CD14-positive monocyte (primary cell): ENCODE measurements around the gene ZBTB37. TPM values are rescaled to one million over a fixed set of nuclear protein-coding genes. Genes with fewer than 3 reads are reported as not detected.
A peak's percentile ranks its signal among the peaks of the same experiment; 100 is the strongest.

Experiments used
- DNase-seq, 3 donors: peaks; one replicate each; pipeline ENCODE4 v3.0.0-alpha.2; 2011 to 2022
- H2AFZ ChIP-seq: 2 replicates; pipeline ENCODE4 v1.6.0; 2012; ENCODE audit warnings: mild to moderate bottlenecking, low read depth, low read length, inconsistent platforms; ENCODE audit not compliant: insufficient read depth, poor library complexity, severe bottlenecking
- H3K27ac ChIP-seq, 2 donors: 1 replicate in 1 of 2; 2 replicates in 1 of 2; pipeline ENCODE4 v1.5.1; 2012 to 2013; ENCODE audit warnings: low read length in 2 of 2, control low read depth in 1 of 2, inconsistent platforms in 1 of 2, low read depth in 1 of 2, mild to moderate bottlenecking in 1 of 2
- H3K27me3 ChIP-seq, 2 donors: one replicate each; pipeline versions ENCODE4 v1.6.0 to v1.6.1; 2011 to 2013; ENCODE audit warnings: low read length in 2 of 2; ENCODE audit not compliant: control insufficient read depth in 2 of 2, insufficient read depth in 2 of 2
- H3K36me3 ChIP-seq, 2 donors: replicated peaks in 1 of 2; 1 replicate in 1 of 2; 2 replicates in 1 of 2; pipeline versions ENCODE4 v1.5.1 to v1.6.1; 2012 to 2013; ENCODE audit warnings: low read length in 2 of 2, control low read depth in 1 of 2, inconsistent platforms in 1 of 2, mild to moderate bottlenecking in 1 of 2; ENCODE audit not compliant: insufficient read depth in 2 of 2, control insufficient read depth in 1 of 2
- H3K4me1 ChIP-seq, 2 donors: 1 replicate in 1 of 2; 2 replicates in 1 of 2; pipeline versions ENCODE4 v1.5.1 to v1.6.1; 2012 to 2013; ENCODE audit warnings: low read length in 2 of 2, control low read depth in 1 of 2, inconsistent platforms in 1 of 2, mild to moderate bottlenecking in 1 of 2, moderate library complexity in 1 of 2; ENCODE audit not compliant: insufficient read depth in 2 of 2, control insufficient read depth in 1 of 2
- H3K4me2 ChIP-seq: replicated peaks from 2 replicates; pipeline ENCODE3; 2012; ENCODE audit warnings: low read length, moderate library complexity, mild to moderate bottlenecking; ENCODE audit not compliant: poor library complexity, severe bottlenecking; ENCODE audit errors: extremely low read depth
- H3K4me3 ChIP-seq, 3 experiments: fragments of 200-600 bp in 1 of 3; sonication (generic) in 1 of 3; replicated peaks in 1 of 3; 1 replicate in 2 of 3; 2 replicates in 1 of 3; pipeline ENCODE4 v1.5.1; 2011 to 2013; ENCODE audit warnings: low read length in 3 of 3, mild to moderate bottlenecking in 3 of 3, control low read depth in 2 of 3, low read depth in 2 of 3, inconsistent platforms in 1 of 3, moderate library complexity in 1 of 3
- H3K79me2 ChIP-seq: 2 replicates; pipeline ENCODE4 v1.6.0; 2012; ENCODE audit warnings: mild to moderate bottlenecking, control low read depth, inconsistent platforms, low read length, moderate library complexity; ENCODE audit not compliant: insufficient read depth
- H3K9ac ChIP-seq: 2 replicates; pipeline ENCODE4 v1.6.0; 2017; ENCODE audit warnings: low read length, mild to moderate bottlenecking; ENCODE audit not compliant: insufficient read depth, poor library complexity, severe bottlenecking
- H3K9me3 ChIP-seq, 2 donors: replicated peaks in 1 of 2; 1 replicate in 1 of 2; 2 replicates in 1 of 2; pipeline versions ENCODE4 v1.5.1 to v1.6.1; 2012 to 2013; ENCODE audit warnings: low read length in 2 of 2, control low read depth in 1 of 2; ENCODE audit not compliant: control insufficient read depth in 1 of 2, insufficient read depth in 1 of 2
- H4K20me1 ChIP-seq: 2 replicates; pipeline ENCODE4 v1.6.0; 2012; ENCODE audit warnings: mild to moderate bottlenecking, low read length, control low read depth, moderate library complexity; ENCODE audit not compliant: insufficient read depth
- H3K27ac Mint-ChIP-seq, 7 donors: one replicate each; pipeline ENCODE4 v1.8.0; 2020; ENCODE audit warnings: mild to moderate bottlenecking in 7 of 7, mixed read lengths in 7 of 7, moderate library complexity in 6 of 7, inconsistent platforms in 2 of 7
- H3K27me3 Mint-ChIP-seq, 3 donors: one replicate each; pipeline ENCODE4 v1.8.0; 2021 to 2022; ENCODE audit warnings: low read depth in 3 of 3, mild to moderate bottlenecking in 3 of 3, mixed read lengths in 3 of 3, moderate library complexity in 3 of 3, inconsistent platforms in 1 of 3
- H3K36me3 Mint-ChIP-seq, 2 donors: one replicate each; pipeline ENCODE4 v1.8.0; 2020; ENCODE audit warnings: mixed read lengths in 2 of 2, inconsistent platforms in 1 of 2, mild to moderate bottlenecking in 1 of 2
- H3K4me1 Mint-ChIP-seq: one replicate; pipeline ENCODE4 v1.8.0; 2020; ENCODE audit warnings: mild to moderate bottlenecking, mixed read lengths
- H3K4me3 Mint-ChIP-seq, 2 donors: one replicate each; pipeline ENCODE4 v1.8.0; 2020; ENCODE audit warnings: mild to moderate bottlenecking in 2 of 2, mixed read lengths in 2 of 2, moderate library complexity in 1 of 2
- H3K9me3 Mint-ChIP-seq, 7 donors: one replicate each; pipeline ENCODE4 v1.8.0; 2020 to 2022; ENCODE audit warnings: mixed read lengths in 7 of 7, mild to moderate bottlenecking in 6 of 7, moderate library complexity in 6 of 7, inconsistent platforms in 2 of 7
- WGBS: methylation state at CpG from one replicate; pipeline ENCODE4 v1.1.5; 2013; ENCODE audit warnings: missing lambda C conversion rate; ENCODE audit not compliant: insufficient coverage; 5-methylcytosine and 5-hydroxymethylcytosine counted together
- intact Hi-C, 2 donors: fragments of 100-400 bp; cut with micrococcal nuclease; formaldehyde crosslinking; loops; one replicate each; pipeline versions ENCODE4 v1.15.0 to v1.15.1; 2023
- polyA plus RNA-seq, 3 donors: library from polyadenylated mRNA; depleted of rRNA in 1 of 3; unstranded in 2 of 3; stranded (reverse) in 1 of 3; fragments of 300-500 nt in 2 of 3; fragments of >200 nt in 1 of 3; fragmentation: Illumina TruSeq in 2 of 3; gene quantifications; 1 replicate in 2 of 3; 2 replicates in 1 of 3; pipeline ENCODE4 v1.2.3, GENCODE V29; 2012 to 2021
- TF ChIP-seq, protein P1 (sequence below): fragments of 200-600 bp; IDR thresholded peaks from one replicate; pipeline ENCODE4 v1.8.0; 2022; ENCODE audit warnings: antibody characterized with exemption, mild to moderate bottlenecking

ZBTB37 gene
- polyA plus RNA-seq, 3 donors = 0.87 to 4.1 (median 0.91) TPM

DNA sequence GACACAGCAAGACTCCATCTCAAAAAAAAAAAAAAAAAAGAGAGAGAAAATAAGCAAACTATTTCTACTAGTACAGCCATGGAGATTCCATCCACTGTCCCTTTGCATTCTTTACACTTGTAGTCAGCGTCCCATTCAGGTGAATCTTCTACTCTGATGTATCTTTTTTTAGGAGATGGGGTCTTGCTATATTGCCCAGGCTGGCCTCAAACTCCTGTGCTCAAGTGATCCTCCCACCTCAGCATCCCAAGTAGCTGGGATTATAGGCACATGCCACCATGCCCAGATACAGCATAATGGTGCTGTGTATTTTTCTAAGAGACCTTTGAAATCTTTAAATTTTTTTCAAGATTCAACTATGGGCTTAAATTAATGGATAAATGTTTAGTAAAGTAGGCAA lies 35.4 kb upstream of the ZBTB37 start:
- WGBS = no CpG with 5 or more reads among the region's 1 CpG
- no peaks in the 10 kb centered on the region for H3K9me3 ChIP-seq
- peaks cover 45 to 77% of the 10 kb centered on the region in 2 donors for H3K36me3 Mint-ChIP-seq
- H3K36me3 ChIP-seq = peaks cover 59 to 78% of the 10 kb centered on the region in 2 donors
- TF ChIP-seq, protein P1, sequence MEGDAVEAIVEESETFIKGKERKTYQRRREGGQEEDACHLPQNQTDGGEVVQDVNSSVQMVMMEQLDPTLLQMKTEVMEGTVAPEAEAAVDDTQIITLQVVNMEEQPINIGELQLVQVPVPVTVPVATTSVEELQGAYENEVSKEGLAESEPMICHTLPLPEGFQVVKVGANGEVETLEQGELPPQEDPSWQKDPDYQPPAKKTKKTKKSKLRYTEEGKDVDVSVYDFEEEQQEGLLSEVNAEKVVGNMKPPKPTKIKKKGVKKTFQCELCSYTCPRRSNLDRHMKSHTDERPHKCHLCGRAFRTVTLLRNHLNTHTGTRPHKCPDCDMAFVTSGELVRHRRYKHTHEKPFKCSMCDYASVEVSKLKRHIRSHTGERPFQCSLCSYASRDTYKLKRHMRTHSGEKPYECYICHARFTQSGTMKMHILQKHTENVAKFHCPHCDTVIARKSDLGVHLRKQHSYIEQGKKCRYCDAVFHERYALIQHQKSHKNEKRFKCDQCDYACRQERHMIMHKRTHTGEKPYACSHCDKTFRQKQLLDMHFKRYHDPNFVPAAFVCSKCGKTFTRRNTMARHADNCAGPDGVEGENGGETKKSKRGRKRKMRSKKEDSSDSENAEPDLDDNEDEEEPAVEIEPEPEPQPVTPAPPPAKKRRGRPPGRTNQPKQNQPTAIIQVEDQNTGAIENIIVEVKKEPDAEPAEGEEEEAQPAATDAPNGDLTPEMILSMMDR = no peak
- H3K9me3 Mint-ChIP-seq = no peaks in the 10 kb centered on the region
- no peak for DNase-seq
- no peaks in the 10 kb centered on the region for H3K4me1 ChIP-seq
- H3K4me1 Mint-ChIP-seq = no peaks in the 10 kb centered on the region
- no peaks in the 10 kb centered on the region for H3K27me3 ChIP-seq
- H3K27ac ChIP-seq = no peak overlapping the region
- intact Hi-C loops = no loop called here
- H3K4me3 ChIP-seq = no peak overlapping the region
- H3K79me2 ChIP-seq = no peaks in the 10 kb centered on the region
- H3K27ac Mint-ChIP-seq = peak overlapping the region in 1 of 7 donors; percentile 54
- H2AFZ ChIP-seq = no peak overlapping the region
- no peaks in the 10 kb centered on the region for H3K27me3 Mint-ChIP-seq
- no peak overlapping the region for H3K4me3 Mint-ChIP-seq
- no peaks in the 10 kb centered on the region for H4K20me1 ChIP-seq
- no peak overlapping the region for H3K9ac ChIP-seq
- no peak overlapping the region for H3K4me2 ChIP-seq

- intact Hi-C loops = no loop called here
- peaks cover 60 to 83% of the 10 kb centered on the region in 2 donors for H3K36me3 Mint-ChIP-seq
- Histone ChIP-seq H3K27ac (no peak overlapping the region), H3K9me3 (no peaks in the 10 kb centered on the region), H3K36me3 (peaks cover 40 to 87% of the 10 kb centered on the region in 2 donors), H4K20me1 (no peaks in the 10 kb centered on the region), H3K9ac (no peak overlapping the region), H3K4me3 (no peak overlapping the region), H3K4me2 (no peak overlapping the region), H3K27me3 (no peaks in the 10 kb centered on the region), H2AFZ (no peak overlapping the region), H3K4me1 (no peaks in the 10 kb centered on the region), H3K79me2 (no peaks in the 10 kb centered on the region)
- no peaks in the 10 kb centered on the region for H3K27me3 Mint-ChIP-seq
- no peaks in the 10 kb centered on the region for H3K4me1 Mint-ChIP-seq
- H3K9me3 Mint-ChIP-seq = no peaks in the 10 kb centered on the region
- no peak for DNase-seq
- no peak overlapping the region for H3K27ac Mint-ChIP-seq
- no peak overlapping the region for H3K4me3 Mint-ChIP-seq
- WGBS = 100% methylated on average over 2 of the region's 4 CpGs
- TF ChIP-seq, protein P1 = no peak
These were observed 16.1 kb upstream of the ZBTB37 start for GRCh38 chr1:173852105-173852504.
